GM21619 (cell line): Measurements from ENCODE around the gene MYH9.

Source experiments
- ATAC-seq: cut with Tn5 transposase; IDR thresholded peaks from one replicate; pipeline ENCODE4 v1.9.1; 2021; ENCODE audit not compliant: unreplicated experiment

Gene MYH9

GRCh38 chr22:36332623-36333332, 55.0 kb downstream of the MYH9 start:
- no peak for ATAC-seq

GRCh38 chr22:36331912-36332622, 55.7 kb downstream of the MYH9 start:
- no peak for ATAC-seq

- peak; percentile 51 for ATAC-seq
These were observed 56.4 kb downstream of the MYH9 start for GRCh38 chr22:36331306-36331911.

- no peak for ATAC-seq
These were observed 57.0 kb downstream of the MYH9 start for GRCh38 chr22:36330655-36331305.

GRCh38 chr22:36330127-36330526, 57.6 kb downstream of the MYH9 start:
- ATAC-seq = no peak

GRCh38 chr22:36329254-36330078, 58.3 kb downstream of the MYH9 start:
- no peak for ATAC-seq

- no peak for ATAC-seq
These were observed 59.0 kb downstream of the MYH9 start for GRCh38 chr22:36328635-36329253.

- no peak for ATAC-seq
These were observed 59.7 kb downstream of the MYH9 start for GRCh38 chr22:36327922-36328551.

GRCh38 chr22:36326178-36327161, 61.3 kb downstream of the MYH9 start:
- ATAC-seq = no peak

- no peak for ATAC-seq
These were observed 62.4 kb downstream of the MYH9 start for GRCh38 chr22:36325154-36326031.

GRCh38 chr22:36324414-36324813, 63.4 kb downstream of the MYH9 start:
- no peak for ATAC-seq

- no peak for ATAC-seq
These were observed 63.9 kb downstream of the MYH9 start for GRCh38 chr22:36323855-36324331.

GRCh38 chr22:36323182-36323854, 64.4 kb downstream of the MYH9 start:
- ATAC-seq = no peak

GRCh38 chr22:36322602-36322915, 65.2 kb downstream of the MYH9 start:
- ATAC-seq = no peak

- ATAC-seq = no peak
These were observed 65.8 kb downstream of the MYH9 start for GRCh38 chr22:36321797-36322601.

- no peak for ATAC-seq
These were observed 67.2 kb downstream of the MYH9 start for GRCh38 chr22:36320553-36320952.
